Neutrophil (primary cell): ENCODE results near the gene DYNC2LI1.

Experiments used
- H3K27ac ChIP-seq: fragments of 200-600 bp; sonication (generic); 2 replicates; pipeline ENCODE4 v1.5.1; 2016; ENCODE audit warnings: mild to moderate bottlenecking, moderate library complexity
- H3K27me3 ChIP-seq: fragments of 200-600 bp; sonication (generic); 2 replicates; pipeline ENCODE4 v1.6.0; 2016; ENCODE audit warnings: mild to moderate bottlenecking
- H3K36me3 ChIP-seq: fragments of 200-600 bp; sonication (generic); 2 replicates; pipeline ENCODE4 v1.5.1; 2017
- H3K4me1 ChIP-seq, 2 experiments: fragments of 200-600 bp in 1 of 2; sonication (generic) in 1 of 2; 1 replicate in 1 of 2; 2 replicates in 1 of 2; pipeline versions ENCODE4 v1.5.1 to v1.6.1; 2013 to 2016; ENCODE audit warnings: low read depth in 1 of 2, low read length in 1 of 2, mild to moderate bottlenecking in 1 of 2, moderate library complexity in 1 of 2; ENCODE audit not compliant: control insufficient read depth in 1 of 2, insufficient read depth in 1 of 2
- H3K4me3 ChIP-seq, 2 experiments: fragments of 200-600 bp in 1 of 2; sonication (generic) in 1 of 2; 1 replicate in 1 of 2; 2 replicates in 1 of 2; pipeline ENCODE4 v1.5.1; 2013 to 2016; ENCODE audit warnings: low read depth in 1 of 2, low read length in 1 of 2, mild to moderate bottlenecking in 1 of 2, moderate library complexity in 1 of 2
- H3K9me3 ChIP-seq: fragments of 200-600 bp; sonication (generic); 2 replicates; pipeline ENCODE4 v1.5.1; 2016
- TF ChIP-seq, protein P1 (sequence below): fragments of 200-600 bp; sonication (generic); IDR thresholded peaks from 2 replicates; pipeline ENCODE4 v1.5.1; 2016; ENCODE audit warnings: antibody characterized with exemption

Gene DYNC2LI1

DNA sequence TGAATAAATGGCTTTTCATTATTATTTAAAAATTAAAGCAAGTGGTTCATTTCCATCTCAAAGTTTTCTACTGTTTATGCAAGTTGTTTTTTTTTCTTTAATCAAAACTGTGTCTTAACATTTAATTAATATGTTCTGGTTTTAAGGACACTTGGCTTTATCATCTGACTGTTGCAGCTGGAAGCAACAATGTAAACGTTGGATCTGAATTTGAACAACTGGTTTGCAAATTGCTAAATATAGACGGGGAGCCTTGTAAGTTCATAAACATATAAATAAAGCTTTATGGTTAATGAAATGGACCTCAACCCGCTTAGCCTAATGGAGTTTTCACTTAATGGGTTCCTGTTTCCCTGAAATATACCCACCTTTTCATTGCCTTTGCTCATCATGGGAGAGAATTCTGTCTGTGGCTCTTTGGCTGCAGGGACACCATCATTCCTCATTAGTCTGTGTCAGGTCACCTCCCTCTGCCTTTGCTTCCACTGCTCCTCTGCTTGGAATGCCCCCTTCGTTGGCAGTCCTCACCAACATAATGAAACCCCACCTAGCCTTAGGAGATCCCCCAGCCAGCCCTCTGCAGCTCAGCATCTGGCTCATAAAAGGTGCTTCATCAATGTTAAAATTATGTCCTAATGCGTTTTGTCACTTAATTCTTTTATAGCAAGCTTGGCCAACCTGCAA lies 44.2 kb upstream of the DYNC2LI1 start:
- H3K9me3 ChIP-seq = no peaks in the 10 kb centered on the region
- no peaks in the 10 kb centered on the region for H3K36me3 ChIP-seq
- peaks cover 19% of the 10 kb centered on the region for H3K27me3 ChIP-seq
- H3K4me1 ChIP-seq = no peaks in the 10 kb centered on the region
- H3K27ac ChIP-seq = no peak overlapping the region
- TF ChIP-seq, protein P1, sequence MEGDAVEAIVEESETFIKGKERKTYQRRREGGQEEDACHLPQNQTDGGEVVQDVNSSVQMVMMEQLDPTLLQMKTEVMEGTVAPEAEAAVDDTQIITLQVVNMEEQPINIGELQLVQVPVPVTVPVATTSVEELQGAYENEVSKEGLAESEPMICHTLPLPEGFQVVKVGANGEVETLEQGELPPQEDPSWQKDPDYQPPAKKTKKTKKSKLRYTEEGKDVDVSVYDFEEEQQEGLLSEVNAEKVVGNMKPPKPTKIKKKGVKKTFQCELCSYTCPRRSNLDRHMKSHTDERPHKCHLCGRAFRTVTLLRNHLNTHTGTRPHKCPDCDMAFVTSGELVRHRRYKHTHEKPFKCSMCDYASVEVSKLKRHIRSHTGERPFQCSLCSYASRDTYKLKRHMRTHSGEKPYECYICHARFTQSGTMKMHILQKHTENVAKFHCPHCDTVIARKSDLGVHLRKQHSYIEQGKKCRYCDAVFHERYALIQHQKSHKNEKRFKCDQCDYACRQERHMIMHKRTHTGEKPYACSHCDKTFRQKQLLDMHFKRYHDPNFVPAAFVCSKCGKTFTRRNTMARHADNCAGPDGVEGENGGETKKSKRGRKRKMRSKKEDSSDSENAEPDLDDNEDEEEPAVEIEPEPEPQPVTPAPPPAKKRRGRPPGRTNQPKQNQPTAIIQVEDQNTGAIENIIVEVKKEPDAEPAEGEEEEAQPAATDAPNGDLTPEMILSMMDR = no peak
- no peak overlapping the region for H3K4me3 ChIP-seq

DNA sequence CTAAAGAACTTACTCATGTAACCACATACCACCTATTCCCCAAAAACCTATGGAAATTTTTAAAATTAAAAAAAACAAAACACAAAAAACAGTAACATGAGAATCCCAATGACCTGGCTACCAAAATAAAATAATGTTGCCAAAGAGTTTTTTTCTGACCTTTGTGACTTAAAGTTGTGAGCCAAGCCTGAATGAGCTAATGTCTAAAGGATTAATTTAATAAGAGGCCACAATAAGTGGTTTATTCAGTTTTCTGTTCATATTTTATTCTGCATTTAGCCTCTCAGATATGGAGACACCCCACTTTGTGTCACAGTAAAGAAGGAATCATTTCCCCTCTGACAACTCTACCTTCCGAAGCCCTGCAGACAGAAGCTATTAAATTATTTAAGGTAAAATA lies 42.6 kb upstream of the DYNC2LI1 start:
- Histone ChIP-seq H3K27me3 (peaks cover 18% of the 10 kb centered on the region), H3K4me3 (no peak overlapping the region), H3K36me3 (no peaks in the 10 kb centered on the region), H3K4me1 (no peaks in the 10 kb centered on the region), H3K9me3 (no peaks in the 10 kb centered on the region), H3K27ac (no peak overlapping the region)
- TF ChIP-seq, protein P1 = no peak

DNA sequence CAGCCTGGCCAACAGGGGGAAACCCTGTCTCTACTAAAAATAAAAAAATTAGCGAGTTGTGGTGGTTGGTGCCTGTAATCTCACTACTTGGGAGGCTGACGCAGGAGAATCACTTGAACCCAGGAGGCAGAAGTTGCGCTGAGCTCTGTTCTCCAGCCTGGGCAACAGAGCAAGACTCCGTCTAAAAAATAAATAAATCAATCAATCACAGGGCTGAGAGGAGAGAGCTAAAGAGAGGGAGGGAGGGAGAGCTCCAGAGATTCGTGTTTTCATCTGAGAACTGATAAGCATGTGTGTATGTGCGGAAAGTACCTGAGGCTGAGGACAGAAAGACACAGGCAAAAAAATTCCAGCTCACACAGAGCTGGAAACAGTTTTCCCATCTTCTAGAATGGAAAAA lies 37.2 kb upstream of the DYNC2LI1 start:
- Histone ChIP-seq H3K9me3 (no peaks in the 10 kb centered on the region), H3K27ac (no peak overlapping the region), H3K27me3 (peaks cover 62% of the 10 kb centered on the region), H3K36me3 (no peaks in the 10 kb centered on the region), H3K4me1 (no peaks in the 10 kb centered on the region), H3K4me3 (no peak overlapping the region)
- TF ChIP-seq, protein P1 = no peak

DNA sequence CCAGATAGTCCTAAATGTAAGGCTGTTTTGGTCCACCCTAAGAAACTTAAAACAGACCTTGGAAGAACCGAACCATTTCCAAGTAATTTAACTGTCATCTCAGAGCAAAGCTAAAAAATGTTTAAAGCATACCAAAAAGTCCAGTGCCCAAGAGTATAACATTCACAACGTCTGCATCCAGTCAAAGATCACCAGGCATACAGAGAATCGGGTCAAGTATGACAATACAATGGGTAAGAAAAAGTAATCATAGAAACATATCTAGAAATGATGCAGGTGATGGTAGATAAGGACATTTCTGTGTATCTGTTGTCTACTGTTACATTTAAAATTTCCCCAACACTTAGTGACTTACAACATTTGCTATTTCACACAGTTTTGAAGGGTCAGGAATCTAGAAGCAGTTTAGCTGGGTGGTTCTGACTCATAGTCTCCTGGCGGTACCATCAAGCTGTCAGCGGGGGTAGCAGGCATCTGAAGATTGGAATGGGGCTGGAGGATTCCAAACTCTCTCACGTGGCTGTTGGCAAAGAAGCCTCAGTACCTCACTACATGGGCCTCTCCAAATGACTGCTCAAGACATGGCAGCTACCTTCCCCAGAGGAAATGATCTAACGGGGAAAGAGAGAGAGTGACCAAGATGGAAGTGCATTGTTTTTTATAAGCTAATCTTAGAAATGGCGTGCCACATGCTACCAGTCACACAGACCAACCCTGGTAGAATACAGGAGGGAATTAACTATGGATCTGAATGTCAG lies 36.6 kb upstream of the DYNC2LI1 start:
- no peak overlapping the region for H3K27ac ChIP-seq
- H3K4me1 ChIP-seq = no peaks in the 10 kb centered on the region
- H3K27me3 ChIP-seq = peaks cover 59% of the 10 kb centered on the region
- H3K9me3 ChIP-seq = no peaks in the 10 kb centered on the region
- H3K4me3 ChIP-seq = no peak overlapping the region
- TF ChIP-seq, protein P1 = no peak
- H3K36me3 ChIP-seq = no peaks in the 10 kb centered on the region

DNA sequence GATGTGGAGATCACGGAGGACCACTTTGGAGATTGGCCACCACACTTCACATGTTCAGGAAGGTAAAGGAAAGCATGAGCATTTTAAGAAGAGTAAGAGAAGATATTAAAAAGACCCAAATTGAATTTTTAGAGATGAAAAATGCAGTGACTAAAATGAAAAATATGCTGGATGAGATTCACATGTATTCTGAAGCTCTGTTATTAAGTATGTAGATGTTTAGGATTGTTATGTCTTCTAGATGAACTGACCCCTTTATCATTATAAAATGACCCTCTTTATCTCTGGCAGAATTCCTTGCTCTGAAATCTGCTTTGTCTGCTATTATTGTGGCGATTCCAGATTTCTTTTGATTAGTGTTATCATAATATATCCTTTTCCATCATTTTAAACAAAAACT lies 36.0 kb upstream of the DYNC2LI1 start:
- no peak overlapping the region for H3K4me3 ChIP-seq

More for the DNA sequence above, 36.0 kb upstream of the DYNC2LI1 start:
- Histone ChIP-seq H3K4me1 (no peaks in the 10 kb centered on the region), H3K9me3 (no peaks in the 10 kb centered on the region), H3K27me3 (peaks cover 59% of the 10 kb centered on the region), H3K36me3 (no peaks in the 10 kb centered on the region), H3K27ac (no peak overlapping the region)
- TF ChIP-seq, protein P1 = no peak
